GM10266 (cell line): ENCODE results near the gene NOTUM.
A peak's percentile ranks its signal among the peaks of the same experiment; 100 is the strongest.

ENCODE experiments used
- DNase-seq: peaks from one replicate; pipeline ENCODE4 v3.0.0; 2012; ENCODE audit errors: extremely low spot score
- TF ChIP-seq, protein P1 (sequence below): IDR thresholded peaks from 2 replicates; pipeline ENCODE4 v1.5.1; 2012; ENCODE audit warnings: mild to moderate bottlenecking, low read depth; ENCODE audit not compliant: control insufficient read depth, insufficient read depth; ENCODE audit errors: missing control alignments

NOTUM gene

DNA sequence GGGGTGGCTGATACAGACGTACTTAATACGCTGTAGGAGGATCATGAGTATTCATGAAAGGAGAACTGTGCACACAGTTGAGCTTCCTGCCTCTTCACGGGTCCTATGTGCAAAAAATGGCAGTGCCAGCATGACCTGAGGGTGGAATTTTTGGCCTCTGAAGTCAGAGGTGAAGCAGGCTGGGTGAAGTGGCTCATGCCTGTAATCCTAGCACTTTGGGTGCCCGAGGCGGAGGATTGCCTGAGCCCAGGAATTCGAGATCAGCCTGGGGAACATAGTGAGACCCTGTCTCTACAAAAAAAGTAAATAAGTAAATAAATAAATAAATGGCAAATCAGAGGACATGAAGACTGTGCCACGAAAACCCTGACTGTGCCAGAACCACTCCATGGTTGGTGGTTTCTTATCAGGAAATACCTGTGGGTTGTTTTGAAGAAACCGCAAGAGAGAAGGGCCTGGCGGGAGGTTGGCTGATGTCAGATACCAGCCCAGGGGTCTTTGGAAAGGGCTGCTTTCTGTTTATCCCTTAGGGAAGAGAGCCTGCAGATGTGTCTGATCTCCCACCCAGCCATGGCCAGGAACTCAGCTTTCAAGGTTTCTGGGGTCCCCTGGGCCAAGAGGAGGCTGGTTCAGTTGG, 19.8 kb upstream of the NOTUM start:
- TF ChIP-seq, protein P1, sequence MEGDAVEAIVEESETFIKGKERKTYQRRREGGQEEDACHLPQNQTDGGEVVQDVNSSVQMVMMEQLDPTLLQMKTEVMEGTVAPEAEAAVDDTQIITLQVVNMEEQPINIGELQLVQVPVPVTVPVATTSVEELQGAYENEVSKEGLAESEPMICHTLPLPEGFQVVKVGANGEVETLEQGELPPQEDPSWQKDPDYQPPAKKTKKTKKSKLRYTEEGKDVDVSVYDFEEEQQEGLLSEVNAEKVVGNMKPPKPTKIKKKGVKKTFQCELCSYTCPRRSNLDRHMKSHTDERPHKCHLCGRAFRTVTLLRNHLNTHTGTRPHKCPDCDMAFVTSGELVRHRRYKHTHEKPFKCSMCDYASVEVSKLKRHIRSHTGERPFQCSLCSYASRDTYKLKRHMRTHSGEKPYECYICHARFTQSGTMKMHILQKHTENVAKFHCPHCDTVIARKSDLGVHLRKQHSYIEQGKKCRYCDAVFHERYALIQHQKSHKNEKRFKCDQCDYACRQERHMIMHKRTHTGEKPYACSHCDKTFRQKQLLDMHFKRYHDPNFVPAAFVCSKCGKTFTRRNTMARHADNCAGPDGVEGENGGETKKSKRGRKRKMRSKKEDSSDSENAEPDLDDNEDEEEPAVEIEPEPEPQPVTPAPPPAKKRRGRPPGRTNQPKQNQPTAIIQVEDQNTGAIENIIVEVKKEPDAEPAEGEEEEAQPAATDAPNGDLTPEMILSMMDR: no peak
- no peak for DNase-seq

DNA sequence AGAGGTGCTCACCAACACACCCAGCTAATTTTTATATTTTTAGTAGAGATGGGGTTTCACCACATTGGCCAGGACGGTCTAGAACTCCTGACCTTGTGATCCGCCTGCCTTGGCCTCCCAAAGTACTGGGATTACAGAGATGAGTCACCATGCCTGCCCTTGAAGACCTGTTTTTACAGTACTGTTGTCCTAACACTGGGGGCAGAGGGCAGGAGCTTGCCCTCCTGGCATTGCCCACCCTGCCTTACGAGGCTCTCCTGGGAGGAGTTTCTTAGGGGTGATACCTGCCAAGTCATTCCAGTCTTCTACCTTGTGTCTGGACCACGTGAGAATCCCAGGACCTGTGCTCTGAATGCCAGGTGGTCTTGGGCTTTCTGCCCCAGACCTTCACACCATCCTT, 19.1 kb upstream of the NOTUM start:
- TF ChIP-seq, protein P1: no peak

DNA sequence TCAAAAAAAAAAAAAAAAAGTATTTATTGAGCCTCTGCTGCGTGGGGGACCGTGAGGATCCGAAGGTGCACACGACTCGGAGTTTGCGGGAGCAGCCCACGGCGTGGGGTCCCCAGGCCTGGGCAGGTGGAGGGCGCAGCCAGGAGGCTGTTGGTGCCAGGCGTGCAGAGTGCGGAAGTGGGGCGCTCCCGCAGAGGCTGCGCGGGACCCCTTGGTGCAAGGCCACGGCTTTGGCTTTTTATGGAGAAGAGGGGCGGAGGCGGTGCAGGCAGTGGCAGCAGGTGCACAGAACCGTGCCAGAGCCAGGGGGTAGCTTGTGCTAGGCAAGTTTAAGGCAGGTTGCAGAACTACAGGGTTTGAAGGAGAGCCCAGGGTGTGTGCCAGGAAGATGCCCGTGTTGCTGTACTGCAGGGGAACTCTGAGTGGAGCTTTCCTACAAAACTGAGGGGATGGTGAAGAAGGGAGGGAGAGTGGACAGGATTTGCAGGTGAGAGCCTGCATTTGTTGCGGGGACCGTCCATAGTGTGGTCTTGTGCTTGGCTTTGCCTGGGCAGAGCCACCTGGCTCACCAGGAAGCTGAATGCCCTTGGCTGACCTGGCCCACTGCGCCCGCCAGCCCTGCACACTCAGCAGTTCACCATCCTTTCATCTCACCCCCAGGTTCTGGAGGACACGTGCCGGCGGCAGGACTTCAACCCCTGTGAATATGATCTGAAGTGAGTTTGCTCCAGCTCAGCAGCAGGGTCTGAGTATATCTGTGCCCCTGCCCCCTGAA, 17.7 kb upstream of the NOTUM start:
- DNase-seq: no peak
- TF ChIP-seq, protein P1: no peak

More for the DNA sequence above, 19.1 kb upstream of the NOTUM start:
- no peak for DNase-seq

DNA sequence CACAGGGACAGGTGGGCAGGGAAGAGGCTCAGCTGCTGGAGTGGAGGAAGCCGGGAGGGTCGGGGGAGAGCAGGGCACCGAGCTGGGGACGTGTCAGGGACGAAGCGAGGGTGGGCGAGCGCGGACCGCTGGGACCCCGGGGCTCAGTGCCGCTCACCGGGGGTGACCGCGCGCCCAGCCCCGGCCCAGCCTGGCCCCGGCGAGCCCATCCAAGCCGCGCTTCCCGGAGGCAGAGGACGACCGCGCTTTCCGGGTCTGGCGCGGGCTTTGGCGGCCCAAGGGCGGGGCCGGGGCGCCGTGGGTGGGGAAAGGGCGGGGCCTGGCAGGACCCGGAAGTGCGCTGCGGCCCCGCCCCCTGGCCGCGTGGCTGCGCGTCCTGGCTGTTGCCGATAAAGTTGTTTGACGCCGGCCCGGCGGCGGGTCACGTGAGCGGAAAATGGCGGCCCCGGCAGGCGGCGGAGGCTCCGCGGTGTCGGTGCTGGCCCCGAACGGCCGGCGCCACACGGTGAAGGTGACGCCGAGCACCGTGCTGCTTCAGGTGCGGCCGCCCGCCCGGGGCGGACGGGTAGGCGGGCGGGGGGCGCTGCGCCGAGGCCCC, 16.3 kb upstream of the NOTUM start, which contains the start of gene ASPSCR1:
TSS of gene ASPSCR1 (plus strand) at position 419 of the 598 bp plus-strand sequence. CDS start at position 437, 18 bp downstream.
- TF ChIP-seq, protein P1: no peak

DNA sequence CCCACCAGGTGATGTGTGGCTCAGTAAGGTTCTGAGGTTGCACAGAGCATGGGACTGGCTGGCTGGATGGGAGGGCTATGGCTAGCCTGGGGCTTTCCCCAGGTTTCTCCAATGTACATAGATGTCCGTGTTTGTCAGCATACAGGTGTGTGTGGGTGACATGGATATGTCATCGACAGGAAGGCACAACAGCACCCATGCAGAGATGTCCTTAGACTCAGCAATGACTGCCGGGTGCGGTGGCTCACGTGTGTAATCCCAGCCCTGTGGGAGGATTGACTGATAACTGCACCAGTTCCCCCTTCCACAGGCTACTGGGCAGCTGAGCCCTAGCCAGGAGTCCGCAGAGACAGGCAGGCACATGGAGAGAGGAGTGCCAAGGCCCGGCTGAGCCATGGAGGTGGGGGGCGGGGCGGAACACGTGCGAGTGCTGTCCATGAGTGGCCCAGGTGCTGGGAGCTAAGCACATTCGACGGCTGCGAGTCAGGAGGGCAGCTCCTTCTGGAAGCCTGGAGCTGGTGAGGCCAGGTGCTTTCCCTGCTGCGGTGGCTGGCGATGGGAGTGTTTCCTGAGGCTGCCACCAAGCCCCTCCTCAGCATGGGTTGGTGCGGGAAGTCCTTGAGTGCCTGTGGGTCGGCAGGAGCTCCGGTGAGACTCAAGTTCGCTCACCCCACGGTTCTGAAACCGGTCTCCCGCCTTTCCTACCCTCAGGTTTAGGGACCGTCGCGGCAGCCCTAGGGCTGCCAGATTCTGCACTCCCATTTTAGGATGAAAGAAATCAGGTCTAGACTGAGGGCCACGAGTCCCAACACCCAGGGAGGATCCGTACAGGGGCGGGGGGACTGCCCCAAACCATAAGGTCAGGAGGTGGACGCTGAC, 15.6 kb upstream of the NOTUM start:
- no peak for DNase-seq
- TF ChIP-seq, protein P1: no peak

More for the DNA sequence above, 16.3 kb upstream of the NOTUM start, which contains the start of gene ASPSCR1:
- DNase-seq: peak; percentile 98

DNA sequence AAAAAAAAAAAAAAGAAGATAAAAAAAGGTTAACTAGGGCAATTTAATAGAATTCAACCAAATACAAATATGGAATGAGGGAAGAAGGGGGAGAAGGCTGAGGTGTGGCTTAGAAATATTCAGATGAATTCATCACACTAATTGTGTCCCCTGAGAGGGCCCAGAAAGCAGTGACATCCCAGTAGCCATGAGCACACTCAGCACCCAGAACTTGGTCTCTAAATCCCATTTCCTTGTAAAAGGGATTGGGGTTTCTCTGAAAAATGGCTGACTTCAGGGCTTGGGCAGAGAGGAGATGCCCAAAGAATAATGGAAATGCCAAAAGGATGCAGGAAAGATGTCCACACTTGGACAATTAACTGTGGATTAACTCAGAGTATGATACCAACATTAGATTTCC, 12.4 kb upstream of the NOTUM start:
- no peak for DNase-seq
- TF ChIP-seq, protein P1: no peak
